ENCODE results near the gene RBM15B. TPM values are rescaled to one million over a fixed set of nuclear protein-coding genes. Genes with fewer than 3 reads are reported as not detected.
A peak's percentile ranks its signal among the peaks of the same experiment; 100 is the strongest.

The RBM15B gene
- total RNA-seq, 1 donor from 2014 or later, result 33.0 TPM

GRCh38 chr3:51382076-51382745, 8.9 kb upstream of the RBM15B start:
- DNase-seq (ENCODE audit: low spot score in 2 of 2), result peak in 1 of 2 donors; percentile 52
- no peak for TF ChIP-seq CTCF (IDR thresholded peaks at IDR 0.05)
- peaks cover 5 to 17% of the 10 kb centered on the region in 2 donors for H3K4me1 ChIP-seq
- H3K27ac ChIP-seq, result no peak overlapping the region
- intact Hi-C loops (cut with DNase I), result loop anchor here (10.0 kb wide), 1 partner anchor 563 kb away; the partner anchor contains the start of genes PARP3 and RRP9
- H3K4me3 ChIP-seq, result no peak overlapping the region
- H3K27me3 ChIP-seq, result no peaks in the 10 kb centered on the region
- peaks cover 0 to 3% of the 10 kb centered on the region in 2 donors for H3K36me3 ChIP-seq
- H3K9me3 ChIP-seq, result no peaks in the 10 kb centered on the region

GRCh38 chr3:51382947-51383578, 8.0 kb upstream of the RBM15B start:
- no peak overlapping the region for H3K27ac ChIP-seq
- no peak for TF ChIP-seq CTCF (IDR thresholded peaks at IDR 0.05)
- peaks cover 5 to 26% of the 10 kb centered on the region in 2 donors for H3K4me1 ChIP-seq
- H3K36me3 ChIP-seq, result peaks cover 0 to 10% of the 10 kb centered on the region in 2 donors
- peak in 1 of 2 donors; percentile 55 for DNase-seq (ENCODE audit: low spot score in 2 of 2)
- no peak overlapping the region for H3K4me3 ChIP-seq
- intact Hi-C loops (cut with DNase I), result loop anchor here (10.0 kb wide), 1 partner anchor 562 kb away; the partner anchor contains the start of genes PARP3 and RRP9
- H3K9me3 ChIP-seq, result no peaks in the 10 kb centered on the region
- no peaks in the 10 kb centered on the region for H3K27me3 ChIP-seq

GRCh38 chr3:51384055-51384725, 6.9 kb upstream of the RBM15B start:
- Histone ChIP-seq H3K4me1 (peaks cover 5 to 26% of the 10 kb centered on the region in 2 donors), H3K4me3 (peak overlapping the region; percentile 92), H3K27me3 (no peaks in the 10 kb centered on the region), H3K9me3 (no peaks in the 10 kb centered on the region), H3K36me3 (peaks cover 8 to 20% of the 10 kb centered on the region in 2 donors), H3K27ac (peak overlapping the region; percentile 91 to 98)
- TF ChIP-seq CTCF (IDR thresholded peaks at IDR 0.05), result no peak
- peak in 1 of 2 donors; percentile 75 for DNase-seq (ENCODE audit: low spot score in 2 of 2)
- intact Hi-C loops (cut with DNase I), result loop anchor here (2.0 to 10.0 kb wide), 4 partner anchors 43 to 815 kb away; partner anchors contain the start of genes HEMK1, PARP3, RRP9 and TEX264

- intact Hi-C loops (cut with DNase I), result loop anchor here (1.0 to 10.0 kb wide), 6 partner anchors 44 to 816 kb away; partner anchors contain the start of genes HEMK1, PARP3, RRP9 and TEX264
- Histone ChIP-seq H3K4me3 (peak within 1 kb of the TSS; percentile 92), H3K4me1 (peaks cover 5 to 28% of the 10 kb centered on the region in 2 donors), H3K27ac (peak within 1 kb of the TSS; percentile 92 to 98), H3K27me3 (no peaks in the 10 kb centered on the region), H3K9me3 (no peaks in the 10 kb centered on the region), H3K36me3 (peaks cover 8 to 20% of the 10 kb centered on the region in 2 donors)
- TF ChIP-seq CTCF (IDR thresholded peaks at IDR 0.05), result peak in 1 of 3 experiments; percentile 37
- peak; percentile 97 to 99 for DNase-seq (ENCODE audit: low spot score in 2 of 2)
Observed at GRCh38 chr3:51384726-51385473, 6.2 kb upstream of the RBM15B start, which contains the start of gene MANF. Gene MANF (plus strand): TSS chr3:51385291. CDS start chr3:51385343, 52 bp downstream.
